GM12878 (cell line): ENCODE data around the gene MARK4. TPM values are rescaled to one million over a fixed set of nuclear protein-coding genes. Genes with fewer than 3 reads are reported as not detected.

Source experiments
- ATAC-seq: fragments of 200-7000 bp; cut with Tn5 transposase; 3 replicates; pipeline ENCODE4 v1.9.1; 2020; ENCODE audit warnings: mild to moderate bottlenecking, moderate library complexity
- BruUV-seq: library from RNA; stranded (reverse); fragments of 400-500 nt; replicated peaks from 2 replicates; lab custom pipeline; 2021; lab: Mats Ljungman, UMichigan
- CTCF ChIA-PET: fragments of 300-600 bp; sonication (Branson Sonifier 250); formaldehyde crosslinking; extraction: SDS; loops from one replicate; lab custom pipeline; 2021; ENCODE audit warnings: inconsistent platforms; lab: Yijun Ruan, JAX
- POLR2A ChIA-PET: fragments of 350-600 bp; formaldehyde crosslinking; extraction: SDS; loops from one replicate; lab custom pipeline; 2021; ENCODE audit warnings: inconsistent platforms; lab: Charles Lee
- RAD21 ChIA-PET: fragments of 300-600 bp; sonication (Branson Sonifier 250); formaldehyde crosslinking; loops from one replicate; lab custom pipeline; 2023; ENCODE audit warnings: antibody characterized with exemption; ENCODE audit not compliant: unreplicated experiment; lab: Charles Lee
- SMC1A ChIA-PET: fragments of 300-600 bp; sonication (Branson Sonifier 250); formaldehyde crosslinking; loops from one replicate; lab custom pipeline; 2023; ENCODE audit not compliant: unreplicated experiment, uncharacterized antibody; lab: Charles Lee
- DNase-seq: peaks from one replicate; pipeline ENCODE4 v3.0.0-alpha.2; 2011; ENCODE audit warnings: low read depth, low spot score
- FAIRE-seq: peaks from 3 replicates; lab custom pipeline; 2011; peaks lifted over from hg19 to GRCh38; lab: Jason Lieb, UNC
- H2AFZ ChIP-seq: 2 replicates; pipeline ENCODE4 v1.6.0; 2011; ENCODE audit warnings: low read depth, low read length, control low read depth; ENCODE audit not compliant: control insufficient read depth
- H3K27ac ChIP-seq: 2 replicates; pipeline ENCODE4 v1.5.1; 2011; ENCODE audit warnings: control low read depth; ENCODE audit not compliant: control insufficient read depth, insufficient read depth
- H3K27me3 ChIP-seq, 2 experiments: replicated peaks in 1 of 2; 2 replicates each; pipeline versions ENCODE4 v1.6.0 to v1.6.1; 2011; ENCODE audit warnings: low read length in 1 of 2; ENCODE audit not compliant: control insufficient read depth in 2 of 2, insufficient read depth in 2 of 2
- H3K36me3 ChIP-seq, 2 experiments: 2 replicates each; pipeline ENCODE4 v1.5.1; 2011; ENCODE audit warnings: low read length in 1 of 2; ENCODE audit not compliant: control insufficient read depth in 2 of 2, insufficient read depth in 2 of 2
- H3K4me1 ChIP-seq: 2 replicates; pipeline ENCODE4 v1.6.1; 2011; ENCODE audit warnings: mild to moderate bottlenecking, low read length, moderate library complexity, mixed read lengths; ENCODE audit not compliant: control insufficient read depth, insufficient read depth
- H3K4me2 ChIP-seq: 2 replicates; pipeline ENCODE4 v1.6.0; 2011; ENCODE audit warnings: control low read depth; ENCODE audit not compliant: control insufficient read depth, insufficient read depth
- H3K4me3 ChIP-seq: fragments of 200-600 bp; sonication (generic); 2 replicates; pipeline ENCODE4 v1.5.1; 2016
- H3K79me2 ChIP-seq: 2 replicates; pipeline ENCODE4 v1.6.0; 2011; ENCODE audit warnings: low read length; ENCODE audit not compliant: control insufficient read depth, insufficient read depth
- H3K9ac ChIP-seq: 2 replicates; pipeline ENCODE4 v1.8.0; 2011; ENCODE audit warnings: low read length, control low read depth, mixed read lengths; ENCODE audit not compliant: control insufficient read depth, insufficient read depth
- H3K9me3 ChIP-seq: replicated peaks from 3 replicates; pipeline ENCODE4 v1.5.1; 2011; ENCODE audit warnings: mild to moderate bottlenecking, low read length; ENCODE audit not compliant: control insufficient read depth, insufficient read depth
- H4K20me1 ChIP-seq: 2 replicates; pipeline ENCODE4 v1.6.0; 2011; ENCODE audit not compliant: control insufficient read depth, insufficient read depth
- BHLHE40 ChIP-seq, 2 experiments: fragments of 450-650 bp in 1 of 2; IDR thresholded peaks; 2 replicates each; pipeline ENCODE4 v1.6.1; 2011 to 2017; ENCODE audit warnings: low read depth in 2 of 2, borderline replicate concordance in 1 of 2, improper control_type of control experiment in 1 of 2, low read length in 1 of 2, mild to moderate bottlenecking in 1 of 2
- CBFB ChIP-seq: IDR thresholded peaks from 2 replicates; pipeline ENCODE4 v1.6.1; 2016; ENCODE audit warnings: antibody characterized with exemption, low read depth
- EGR1 ChIP-seq, 2 experiments: IDR thresholded peaks; 1 replicate in 1 of 2; 2 replicates in 1 of 2; pipeline ENCODE4 v1.6.1; 2011 to 2012; ENCODE audit warnings: low read depth in 2 of 2, low read length in 2 of 2, borderline replicate concordance in 1 of 2, mild to moderate bottlenecking in 1 of 2, moderate library complexity in 1 of 2
- GABPA ChIP-seq: IDR thresholded peaks from 2 replicates; pipeline ENCODE4 v1.6.1; 2014; ENCODE audit warnings: antibody characterized with exemption, low read depth, mild to moderate bottlenecking, inconsistent platforms
- MYB ChIP-seq: fragments of 150-350 bp; IDR thresholded peaks from 2 replicates; pipeline ENCODE4 v1.6.1; 2014; ENCODE audit warnings: mild to moderate bottlenecking, low read depth, low read length, borderline replicate concordance
- NFYA ChIP-seq: IDR thresholded peaks from 2 replicates; pipeline ENCODE4 v1.6.1; 2011; ENCODE audit warnings: low read depth, mild to moderate bottlenecking, low read length, improper control_type of control experiment, borderline replicate concordance
- RFX5 ChIP-seq: IDR thresholded peaks from 2 replicates; pipeline ENCODE4 v1.6.1; 2011; ENCODE audit warnings: low read depth, low read length, improper control_type of control experiment
- SRF ChIP-seq, 2 experiments: IDR thresholded peaks; 2 replicates each; pipeline ENCODE4 v1.6.1; 2011; ENCODE audit warnings: low read depth in 2 of 2, low read length in 2 of 2, mild to moderate bottlenecking in 1 of 2, moderate library complexity in 1 of 2
- STAT1 ChIP-seq: fragments of 450-650 bp; conservative IDR thresholded peaks from 2 replicates; pipeline ENCODE4 v1.6.1; 2014; ENCODE audit warnings: antibody characterized with exemption, mild to moderate bottlenecking
- STAT3 ChIP-seq: IDR thresholded peaks from 2 replicates; pipeline ENCODE4 v1.6.1; 2011; ENCODE audit warnings: low read depth, low read length, improper control_type of control experiment
- YBX1 ChIP-seq: fragments of 450-650 bp; IDR thresholded peaks from 2 replicates; pipeline ENCODE4 v1.6.1; 2016; ENCODE audit warnings: antibody characterized with exemption
- ZNF207 ChIP-seq: fragments of 450-650 bp; IDR thresholded peaks from 2 replicates; pipeline ENCODE4 v1.6.1; 2014; ENCODE audit warnings: antibody characterized with exemption, mild to moderate bottlenecking, borderline replicate concordance
- ZNF274 ChIP-seq: IDR thresholded peaks from one replicate; pipeline ENCODE4 v1.8.0; 2011; ENCODE audit not compliant: insufficient read length, insufficient read depth
- ZNF384 ChIP-seq: IDR thresholded peaks from 2 replicates; pipeline ENCODE4 v1.6.1; 2012; ENCODE audit warnings: low read depth, mild to moderate bottlenecking, low read length, improper control_type of control experiment, borderline replicate concordance
- WGBS: methylation state at CpG from one replicate; pipeline ENCODE4 v1.1.6; 2016; ENCODE audit warnings: low lambda C conversion rate; ENCODE audit not compliant: insufficient replicate concordance, insufficient coverage; ENCODE audit errors: missing lambda C conversion rate; 5-methylcytosine and 5-hydroxymethylcytosine counted together
- in situ Hi-C: fragments of 300-500 bp; cut with MboI; formaldehyde crosslinking; loops from 9 replicates; pipeline ENCODE4 v1.14.3; 2018; ENCODE audit warnings: mixed read lengths
- intact Hi-C: fragments of 100-400 bp; cut with micrococcal nuclease; formaldehyde crosslinking; loops from one replicate; pipeline ENCODE4 v1.14.2; 2022; ENCODE audit not compliant: unreplicated experiment
- polyA plus RNA-seq, 11 experiments: library from polyadenylated mRNA; depleted of rRNA in 4 of 11; unstranded in 6 of 11; stranded (reverse) in 5 of 11; fragments of >200 nt; fragmentation: Nextera tagmentation in 4 of 11; fragmentation: Illumina TruSeq in 1 of 11; extraction: Ambion mirVana in 4 of 11; extraction: Trizol in 1 of 11; gene quantifications; 1 replicate in 1 of 11; 2 replicates in 10 of 11; pipeline versions ENCODE4 v1.2.1 to v1.2.3, GENCODE V29; 2011 to 2016; ENCODE audit warnings: inconsistent platforms in 2 of 11, missing spikeins in 2 of 11, low read depth in 1 of 11
- total RNA-seq, 4 experiments: library from RNA; depleted of rRNA in 3 of 4; stranded (reverse); fragments of >200 nt in 3 of 4; fragmentation: Illumina TruSeq in 1 of 4; extraction: Trizol in 1 of 4; gene quantifications; 2 replicates each; pipeline versions ENCODE4 v1.2.1 to v1.2.3, GENCODE V29; 2013 to 2021
- TF ChIP-seq, protein P1 (sequence below): IDR thresholded peaks from 2 replicates; pipeline ENCODE4 v1.6.1; 2012; ENCODE audit warnings: mild to moderate bottlenecking, low read depth, low read length
- TF ChIP-seq, protein P2 (sequence below): IDR thresholded peaks from 2 replicates; pipeline ENCODE4 v1.6.1; 2012; ENCODE audit warnings: improper control_type of control experiment, low read depth, low read length; ENCODE audit not compliant: insufficient replicate concordance

Gene MARK4
- total and polyA plus RNA-seq, 10 of the 15 experiments (the other 5 are each of a cell fraction or from before 2014, with no cell fraction given) = 0.66 to 24.3 (median 5.1) TPM

DNA sequence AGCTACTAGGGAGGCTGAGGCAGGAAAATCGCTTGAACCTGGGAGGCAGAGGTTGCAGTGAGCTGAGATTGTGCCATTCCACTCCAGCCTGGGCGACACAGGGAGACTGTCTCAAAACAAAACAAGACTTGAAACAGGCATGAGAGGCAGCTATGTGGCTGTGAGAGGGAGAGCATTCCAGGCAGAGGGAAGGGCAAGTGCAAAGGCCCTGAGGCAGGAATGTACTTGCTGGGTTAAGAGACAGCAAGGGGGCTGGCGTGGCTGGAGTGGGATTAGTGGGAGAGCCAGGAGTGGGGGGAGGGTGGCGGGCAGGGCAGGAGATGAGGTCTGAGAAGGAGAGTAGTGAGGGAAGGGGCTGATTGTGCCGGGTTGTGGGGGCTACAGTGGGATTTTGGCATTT lies 27.2 kb upstream of the MARK4 start:
- ChIA-PET POLR2A (no interaction called here), RAD21 (no interaction called here), SMC1A (interaction anchor here (0.6 kb wide), 1 partner anchor 115 kb away, joined by 3 read pairs; no protein-coding TSS in a partner anchor), CTCF (no interaction called here)
- in situ Hi-C loops (no loop called here), intact Hi-C loops (no loop called here)
- H2AFZ ChIP-seq = no peak overlapping the region
- ATAC-seq (no peak), FAIRE-seq (no peak), DNase-seq (no peak)
- no peaks in the 10 kb centered on the region for H3K9me3 ChIP-seq
- H3K27me3 ChIP-seq = no peaks in the 10 kb centered on the region; a peak in 1 of 4 replicates
- H3K4me3 ChIP-seq = no peak overlapping the region
- 13% methylated on average over 5 of the region's 5 CpGs for WGBS
- BruUV-seq = no TSS peak
- H3K4me2 ChIP-seq = no peak overlapping the region
- H3K79me2 ChIP-seq = no peaks in the 10 kb centered on the region
- H3K9ac ChIP-seq = no peak overlapping the region
- H3K27ac ChIP-seq = no peak overlapping the region
- H3K4me1 ChIP-seq = no peaks in the 10 kb centered on the region
- H3K36me3 ChIP-seq = no peaks in the 10 kb centered on the region
- TF ChIP-seq YBX1 (no peak), RFX5 (no peak), NFYA (no peak), SRF (IDR thresholded peaks at IDR 0.05; ENCODE audit: low read depth in 2 of 2, low read length in 2 of 2) (no peak), ZNF384 (no peak), GABPA (no peak), ZNF207 (no peak), STAT1 (no peak), ZNF274 (no peak), MYB (no peak), CBFB (no peak), EGR1 (IDR thresholded peaks at IDR 0.05; ENCODE audit: borderline replicate concordance in 1 of 2, low read depth in 2 of 2, low read length in 2 of 2) (no peak), BHLHE40 (IDR thresholded peaks at IDR 0.05; ENCODE audit: borderline replicate concordance in 1 of 2, low read depth in 2 of 2, low read length in 1 of 2) (no peak), STAT3 (no peak)
- TF ChIP-seq, protein P1, sequence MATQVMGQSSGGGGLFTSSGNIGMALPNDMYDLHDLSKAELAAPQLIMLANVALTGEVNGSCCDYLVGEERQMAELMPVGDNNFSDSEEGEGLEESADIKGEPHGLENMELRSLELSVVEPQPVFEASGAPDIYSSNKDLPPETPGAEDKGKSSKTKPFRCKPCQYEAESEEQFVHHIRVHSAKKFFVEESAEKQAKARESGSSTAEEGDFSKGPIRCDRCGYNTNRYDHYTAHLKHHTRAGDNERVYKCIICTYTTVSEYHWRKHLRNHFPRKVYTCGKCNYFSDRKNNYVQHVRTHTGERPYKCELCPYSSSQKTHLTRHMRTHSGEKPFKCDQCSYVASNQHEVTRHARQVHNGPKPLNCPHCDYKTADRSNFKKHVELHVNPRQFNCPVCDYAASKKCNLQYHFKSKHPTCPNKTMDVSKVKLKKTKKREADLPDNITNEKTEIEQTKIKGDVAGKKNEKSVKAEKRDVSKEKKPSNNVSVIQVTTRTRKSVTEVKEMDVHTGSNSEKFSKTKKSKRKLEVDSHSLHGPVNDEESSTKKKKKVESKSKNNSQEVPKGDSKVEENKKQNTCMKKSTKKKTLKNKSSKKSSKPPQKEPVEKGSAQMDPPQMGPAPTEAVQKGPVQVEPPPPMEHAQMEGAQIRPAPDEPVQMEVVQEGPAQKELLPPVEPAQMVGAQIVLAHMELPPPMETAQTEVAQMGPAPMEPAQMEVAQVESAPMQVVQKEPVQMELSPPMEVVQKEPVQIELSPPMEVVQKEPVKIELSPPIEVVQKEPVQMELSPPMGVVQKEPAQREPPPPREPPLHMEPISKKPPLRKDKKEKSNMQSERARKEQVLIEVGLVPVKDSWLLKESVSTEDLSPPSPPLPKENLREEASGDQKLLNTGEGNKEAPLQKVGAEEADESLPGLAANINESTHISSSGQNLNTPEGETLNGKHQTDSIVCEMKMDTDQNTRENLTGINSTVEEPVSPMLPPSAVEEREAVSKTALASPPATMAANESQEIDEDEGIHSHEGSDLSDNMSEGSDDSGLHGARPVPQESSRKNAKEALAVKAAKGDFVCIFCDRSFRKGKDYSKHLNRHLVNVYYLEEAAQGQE = no peak
- TF ChIP-seq, protein P2, sequence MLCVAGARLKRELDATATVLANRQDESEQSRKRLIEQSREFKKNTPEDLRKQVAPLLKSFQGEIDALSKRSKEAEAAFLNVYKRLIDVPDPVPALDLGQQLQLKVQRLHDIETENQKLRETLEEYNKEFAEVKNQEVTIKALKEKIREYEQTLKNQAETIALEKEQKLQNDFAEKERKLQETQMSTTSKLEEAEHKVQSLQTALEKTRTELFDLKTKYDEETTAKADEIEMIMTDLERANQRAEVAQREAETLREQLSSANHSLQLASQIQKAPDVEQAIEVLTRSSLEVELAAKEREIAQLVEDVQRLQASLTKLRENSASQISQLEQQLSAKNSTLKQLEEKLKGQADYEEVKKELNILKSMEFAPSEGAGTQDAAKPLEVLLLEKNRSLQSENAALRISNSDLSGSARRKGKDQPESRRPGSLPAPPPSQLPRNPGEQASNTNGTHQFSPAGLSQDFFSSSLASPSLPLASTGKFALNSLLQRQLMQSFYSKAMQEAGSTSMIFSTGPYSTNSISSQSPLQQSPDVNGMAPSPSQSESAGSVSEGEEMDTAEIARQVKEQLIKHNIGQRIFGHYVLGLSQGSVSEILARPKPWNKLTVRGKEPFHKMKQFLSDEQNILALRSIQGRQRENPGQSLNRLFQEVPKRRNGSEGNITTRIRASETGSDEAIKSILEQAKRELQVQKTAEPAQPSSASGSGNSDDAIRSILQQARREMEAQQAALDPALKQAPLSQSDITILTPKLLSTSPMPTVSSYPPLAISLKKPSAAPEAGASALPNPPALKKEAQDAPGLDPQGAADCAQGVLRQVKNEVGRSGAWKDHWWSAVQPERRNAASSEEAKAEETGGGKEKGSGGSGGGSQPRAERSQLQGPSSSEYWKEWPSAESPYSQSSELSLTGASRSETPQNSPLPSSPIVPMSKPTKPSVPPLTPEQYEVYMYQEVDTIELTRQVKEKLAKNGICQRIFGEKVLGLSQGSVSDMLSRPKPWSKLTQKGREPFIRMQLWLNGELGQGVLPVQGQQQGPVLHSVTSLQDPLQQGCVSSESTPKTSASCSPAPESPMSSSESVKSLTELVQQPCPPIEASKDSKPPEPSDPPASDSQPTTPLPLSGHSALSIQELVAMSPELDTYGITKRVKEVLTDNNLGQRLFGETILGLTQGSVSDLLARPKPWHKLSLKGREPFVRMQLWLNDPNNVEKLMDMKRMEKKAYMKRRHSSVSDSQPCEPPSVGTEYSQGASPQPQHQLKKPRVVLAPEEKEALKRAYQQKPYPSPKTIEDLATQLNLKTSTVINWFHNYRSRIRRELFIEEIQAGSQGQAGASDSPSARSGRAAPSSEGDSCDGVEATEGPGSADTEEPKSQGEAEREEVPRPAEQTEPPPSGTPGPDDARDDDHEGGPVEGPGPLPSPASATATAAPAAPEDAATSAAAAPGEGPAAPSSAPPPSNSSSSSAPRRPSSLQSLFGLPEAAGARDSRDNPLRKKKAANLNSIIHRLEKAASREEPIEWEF = no peak
- no peaks in the 10 kb centered on the region for H4K20me1 ChIP-seq
